HL-60 (cell line): ENCODE data around the gene TGIF1.

Source experiments
- CTCF ChIP-seq: IDR thresholded peaks from one replicate; pipeline ENCODE4 v1.5.1; 2011; ENCODE audit warnings: low read length, control low read depth, inconsistent platforms; ENCODE audit not compliant: insufficient read depth
- POLR2AphosphoS5 ChIP-seq: IDR thresholded peaks from 2 replicates; pipeline ENCODE4 v1.6.1; 2012; ENCODE audit warnings: low read depth
- REST ChIP-seq: IDR thresholded peaks from 2 replicates; pipeline ENCODE4 v1.6.1; 2012; ENCODE audit warnings: low read depth; ENCODE audit not compliant: insufficient replicate concordance

- TF ChIP-seq CTCF (no peak), POLR2AphosphoS5 (no peak), REST (no peak)
These were observed 9.6 kb upstream of the TGIF1 start for GRCh38 chr18:3440341-3440740.
